CD14-positive monocyte (primary cell): ENCODE measurements around the gene SPATA2L. TPM values are rescaled to one million over a fixed set of nuclear protein-coding genes. Genes with fewer than 3 reads are reported as not detected.
"Not testable (repeated sequence)": the region's sequence is repeated elsewhere in the genome, so short reads cannot be mapped to it uniquely, and the experiment has no call there.

Experiments
- DNase-seq, 3 donors: peaks; one replicate each; pipeline ENCODE4 v3.0.0-alpha.2; 2011 to 2022
- H2AFZ ChIP-seq: 2 replicates; pipeline ENCODE4 v1.6.0; 2012; ENCODE audit warnings: mild to moderate bottlenecking, low read depth, low read length, inconsistent platforms; ENCODE audit not compliant: insufficient read depth, poor library complexity, severe bottlenecking
- H3K27ac ChIP-seq, 2 donors: 1 replicate in 1 of 2; 2 replicates in 1 of 2; pipeline ENCODE4 v1.5.1; 2012 to 2013; ENCODE audit warnings: low read length in 2 of 2, control low read depth in 1 of 2, inconsistent platforms in 1 of 2, low read depth in 1 of 2, mild to moderate bottlenecking in 1 of 2
- H3K27me3 ChIP-seq, 2 donors: one replicate each; pipeline versions ENCODE4 v1.6.0 to v1.6.1; 2011 to 2013; ENCODE audit warnings: low read length in 2 of 2; ENCODE audit not compliant: control insufficient read depth in 2 of 2, insufficient read depth in 2 of 2
- H3K36me3 ChIP-seq, 2 donors: replicated peaks in 1 of 2; 1 replicate in 1 of 2; 2 replicates in 1 of 2; pipeline versions ENCODE4 v1.5.1 to v1.6.1; 2012 to 2013; ENCODE audit warnings: low read length in 2 of 2, control low read depth in 1 of 2, inconsistent platforms in 1 of 2, mild to moderate bottlenecking in 1 of 2; ENCODE audit not compliant: insufficient read depth in 2 of 2, control insufficient read depth in 1 of 2
- H3K4me1 ChIP-seq, 2 donors: 1 replicate in 1 of 2; 2 replicates in 1 of 2; pipeline versions ENCODE4 v1.5.1 to v1.6.1; 2012 to 2013; ENCODE audit warnings: low read length in 2 of 2, control low read depth in 1 of 2, inconsistent platforms in 1 of 2, mild to moderate bottlenecking in 1 of 2, moderate library complexity in 1 of 2; ENCODE audit not compliant: insufficient read depth in 2 of 2, control insufficient read depth in 1 of 2
- H3K4me2 ChIP-seq: replicated peaks from 2 replicates; pipeline ENCODE3; 2012; ENCODE audit warnings: low read length, moderate library complexity, mild to moderate bottlenecking; ENCODE audit not compliant: poor library complexity, severe bottlenecking; ENCODE audit errors: extremely low read depth
- H3K4me3 ChIP-seq, 3 experiments: fragments of 200-600 bp in 1 of 3; sonication (generic) in 1 of 3; replicated peaks in 1 of 3; 1 replicate in 2 of 3; 2 replicates in 1 of 3; pipeline ENCODE4 v1.5.1; 2011 to 2013; ENCODE audit warnings: low read length in 3 of 3, mild to moderate bottlenecking in 3 of 3, control low read depth in 2 of 3, low read depth in 2 of 3, inconsistent platforms in 1 of 3, moderate library complexity in 1 of 3
- H3K79me2 ChIP-seq: 2 replicates; pipeline ENCODE4 v1.6.0; 2012; ENCODE audit warnings: mild to moderate bottlenecking, control low read depth, inconsistent platforms, low read length, moderate library complexity; ENCODE audit not compliant: insufficient read depth
- H3K9ac ChIP-seq: 2 replicates; pipeline ENCODE4 v1.6.0; 2017; ENCODE audit warnings: low read length, mild to moderate bottlenecking; ENCODE audit not compliant: insufficient read depth, poor library complexity, severe bottlenecking
- H3K9me3 ChIP-seq, 2 donors: replicated peaks in 1 of 2; 1 replicate in 1 of 2; 2 replicates in 1 of 2; pipeline versions ENCODE4 v1.5.1 to v1.6.1; 2012 to 2013; ENCODE audit warnings: low read length in 2 of 2, control low read depth in 1 of 2; ENCODE audit not compliant: control insufficient read depth in 1 of 2, insufficient read depth in 1 of 2
- H4K20me1 ChIP-seq: 2 replicates; pipeline ENCODE4 v1.6.0; 2012; ENCODE audit warnings: mild to moderate bottlenecking, low read length, control low read depth, moderate library complexity; ENCODE audit not compliant: insufficient read depth
- H3K27ac Mint-ChIP-seq, 7 donors: one replicate each; pipeline ENCODE4 v1.8.0; 2020; ENCODE audit warnings: mild to moderate bottlenecking in 7 of 7, mixed read lengths in 7 of 7, moderate library complexity in 6 of 7, inconsistent platforms in 2 of 7
- H3K27me3 Mint-ChIP-seq, 3 donors: one replicate each; pipeline ENCODE4 v1.8.0; 2021 to 2022; ENCODE audit warnings: low read depth in 3 of 3, mild to moderate bottlenecking in 3 of 3, mixed read lengths in 3 of 3, moderate library complexity in 3 of 3, inconsistent platforms in 1 of 3
- H3K36me3 Mint-ChIP-seq, 2 donors: one replicate each; pipeline ENCODE4 v1.8.0; 2020; ENCODE audit warnings: mixed read lengths in 2 of 2, inconsistent platforms in 1 of 2, mild to moderate bottlenecking in 1 of 2
- H3K4me1 Mint-ChIP-seq: one replicate; pipeline ENCODE4 v1.8.0; 2020; ENCODE audit warnings: mild to moderate bottlenecking, mixed read lengths
- H3K4me3 Mint-ChIP-seq, 2 donors: one replicate each; pipeline ENCODE4 v1.8.0; 2020; ENCODE audit warnings: mild to moderate bottlenecking in 2 of 2, mixed read lengths in 2 of 2, moderate library complexity in 1 of 2
- H3K9me3 Mint-ChIP-seq, 7 donors: one replicate each; pipeline ENCODE4 v1.8.0; 2020 to 2022; ENCODE audit warnings: mixed read lengths in 7 of 7, mild to moderate bottlenecking in 6 of 7, moderate library complexity in 6 of 7, inconsistent platforms in 2 of 7
- CTCF ChIP-seq: fragments of 200-600 bp; IDR thresholded peaks from one replicate; pipeline ENCODE4 v1.8.0; 2022; ENCODE audit warnings: antibody characterized with exemption, mild to moderate bottlenecking
- WGBS: methylation state at CpG from one replicate; pipeline ENCODE4 v1.1.5; 2013; ENCODE audit warnings: missing lambda C conversion rate; ENCODE audit not compliant: insufficient coverage; 5-methylcytosine and 5-hydroxymethylcytosine counted together
- intact Hi-C, 2 donors: fragments of 100-400 bp; cut with micrococcal nuclease; formaldehyde crosslinking; loops; one replicate each; pipeline versions ENCODE4 v1.15.0 to v1.15.1; 2023
- polyA plus RNA-seq, 3 donors: library from polyadenylated mRNA; depleted of rRNA in 1 of 3; unstranded in 2 of 3; stranded (reverse) in 1 of 3; fragments of 300-500 nt in 2 of 3; fragments of >200 nt in 1 of 3; fragmentation: Illumina TruSeq in 2 of 3; gene quantifications; 1 replicate in 2 of 3; 2 replicates in 1 of 3; pipeline ENCODE4 v1.2.3, GENCODE V29; 2012 to 2021

SPATA2L gene
- polyA plus RNA-seq, 3 donors, result 10.0 to 17.6 (median 15.1) TPM

GRCh38 chr16:89667000-89667399 lies 34.5 kb downstream of the SPATA2L start:
- H3K27me3 Mint-ChIP-seq, H3K27ac Mint-ChIP-seq, H2AFZ ChIP-seq, H4K20me1 ChIP-seq, intact Hi-C loops, H3K9me3 ChIP-seq, H3K4me3 ChIP-seq, H3K79me2 ChIP-seq, H3K4me3 Mint-ChIP-seq, H3K4me2 ChIP-seq, H3K9ac ChIP-seq, H3K4me1 ChIP-seq, H3K27ac ChIP-seq, DNase-seq, H3K27me3 ChIP-seq: not testable (repeated sequence)
- peak; percentile 31 for TF ChIP-seq CTCF
- H3K4me1 Mint-ChIP-seq, result peaks cover 12% of the 10 kb centered on the region
- H3K9me3 Mint-ChIP-seq, result peaks cover 5 to 11% (median 9%) of the 10 kb centered on the region in 7 donors
- H3K36me3 ChIP-seq, result peaks cover 2 to 14% of the 10 kb centered on the region in 2 donors
- peaks cover 5 to 26% of the 10 kb centered on the region in 2 donors for H3K36me3 Mint-ChIP-seq
- WGBS, result 100% methylated on average over 2 of the region's 7 CpGs

GRCh38 chr16:89664238-89664637 lies 37.3 kb downstream of the SPATA2L start:
- H3K9me3 ChIP-seq, H3K4me2 ChIP-seq, H2AFZ ChIP-seq, H3K27me3 Mint-ChIP-seq, DNase-seq, H4K20me1 ChIP-seq, H3K4me1 ChIP-seq, intact Hi-C loops, H3K4me3 ChIP-seq, H3K27ac ChIP-seq, H3K27me3 ChIP-seq, H3K4me3 Mint-ChIP-seq, H3K79me2 ChIP-seq, H3K9ac ChIP-seq, H3K27ac Mint-ChIP-seq: not testable (repeated sequence)
- 100% methylated on average over 4 of the region's 11 CpGs for WGBS
- peaks cover 25 to 45% of the 10 kb centered on the region in 2 donors for H3K36me3 Mint-ChIP-seq
- peaks cover 12% of the 10 kb centered on the region for H3K4me1 Mint-ChIP-seq
- peaks cover 5 to 11% (median 9%) of the 10 kb centered on the region in 7 donors for H3K9me3 Mint-ChIP-seq
- peaks cover 2 to 37% of the 10 kb centered on the region in 2 donors for H3K36me3 ChIP-seq
